IPS DF 6.9 (cell line): ENCODE results near the gene ACSF2.

Experiments
- DNase-seq: peaks from one replicate; pipeline ENCODE4 v3.0.0-alpha.2; 2013; ENCODE audit warnings: low read depth, low spot score
- H3K27ac ChIP-seq: one replicate; pipeline ENCODE4 v1.5.1; 2013; ENCODE audit warnings: low read length, control low read depth
- H3K27me3 ChIP-seq: 2 replicates; pipeline ENCODE4 v1.6.1; 2013; ENCODE audit warnings: mild to moderate bottlenecking, low read length; ENCODE audit not compliant: control insufficient read depth, insufficient read depth
- H3K36me3 ChIP-seq: 2 replicates; pipeline ENCODE4 v1.6.1; 2013; ENCODE audit warnings: low read length; ENCODE audit not compliant: control insufficient read depth, insufficient read depth
- H3K4me1 ChIP-seq: 2 replicates; pipeline ENCODE4 v1.6.1; 2013; ENCODE audit warnings: low read length; ENCODE audit not compliant: control insufficient read depth, insufficient read depth
- H3K4me3 ChIP-seq: 2 replicates; pipeline ENCODE4 v1.5.1; 2013; ENCODE audit warnings: mild to moderate bottlenecking, low read length
- H3K9me3 ChIP-seq: 2 replicates; pipeline ENCODE4 v1.6.1; 2013; ENCODE audit warnings: low read length, inconsistent platforms; ENCODE audit not compliant: control insufficient read depth, insufficient read depth
- WGBS: extraction: QIAGEN DNeasy Blood & Tissue Kit; methylation state at CpG from one replicate; pipeline ENCODE4 v1.1.7; 2013; ENCODE audit warnings: mixed read lengths, missing lambda C conversion rate; ENCODE audit not compliant: insufficient read length, insufficient coverage; 5-methylcytosine and 5-hydroxymethylcytosine counted together

The ACSF2 gene

GRCh38 chr17:50425682-50426471, at the start of gene ACSF2:
Gene ACSF2, plus strand, starts transcription at chr17:50426218. Its CDS starts 44 bp downstream, at chr17:50426262.
- H3K27me3 ChIP-seq: no peaks in the 10 kb centered on the region
- no peaks in the 10 kb centered on the region for H3K9me3 ChIP-seq
- no peak for DNase-seq
- peak within 1 kb of the TSS; percentile 41; the same call in 1 of the 2 replicates for H3K4me3 ChIP-seq
- peaks cover 4% of the 10 kb centered on the region; the same call in 1 of the 2 replicates for H3K4me1 ChIP-seq
- no CpG with 5 or more reads among the region's 70 CpGs for WGBS
- no peaks in the 10 kb centered on the region for H3K36me3 ChIP-seq
- no peak within 1 kb of the TSS for H3K27ac ChIP-seq

GRCh38 chr17:50379351-50380132, 46.5 kb upstream of the ACSF2 start:
- H3K36me3 ChIP-seq: peaks cover 22% of the 10 kb centered on the region

GRCh38 chr17:50380369-50381259, 45.4 kb upstream of the ACSF2 start:
- Histone ChIP-seq H3K27me3 (no peaks in the 10 kb centered on the region), H3K36me3 (peaks cover 25% of the 10 kb centered on the region), H3K4me3 (no peak overlapping the region), H3K9me3 (no peaks in the 10 kb centered on the region), H3K4me1 (no peaks in the 10 kb centered on the region), H3K27ac (no peak overlapping the region)
- no CpG with 5 or more reads among the region's 13 CpGs for WGBS
- no peak for DNase-seq

More at GRCh38 chr17:50379351-50380132, 46.5 kb upstream of the ACSF2 start:
- Histone ChIP-seq H3K9me3 (no peaks in the 10 kb centered on the region), H3K27me3 (no peaks in the 10 kb centered on the region), H3K4me3 (no peak overlapping the region), H3K27ac (no peak overlapping the region), H3K4me1 (no peaks in the 10 kb centered on the region)
- WGBS: no CpG with 5 or more reads among the region's 6 CpGs
- DNase-seq: no peak

- peaks cover 23% of the 10 kb centered on the region for H3K36me3 ChIP-seq
- DNase-seq: no peak
- H3K27ac ChIP-seq: no peak overlapping the region
- H3K4me3 ChIP-seq: no peak overlapping the region
- WGBS: no CpG with 5 or more reads among the region's 7 CpGs
- H3K9me3 ChIP-seq: no peaks in the 10 kb centered on the region
- no peaks in the 10 kb centered on the region for H3K27me3 ChIP-seq
- no peaks in the 10 kb centered on the region for H3K4me1 ChIP-seq
Observed at GRCh38 chr17:50381260-50381815, 44.7 kb upstream of the ACSF2 start.

- Histone ChIP-seq H3K36me3 (peaks cover 26% of the 10 kb centered on the region), H3K27ac (no peak overlapping the region), H3K9me3 (no peaks in the 10 kb centered on the region), H3K27me3 (no peaks in the 10 kb centered on the region), H3K4me1 (no peaks in the 10 kb centered on the region), H3K4me3 (no peak overlapping the region)
- WGBS: no CpG with 5 or more reads among the region's 3 CpGs
- DNase-seq: no peak
Observed at GRCh38 chr17:50381920-50382319, 44.1 kb upstream of the ACSF2 start.

- Histone ChIP-seq H3K4me3 (no peak overlapping the region), H3K36me3 (peaks cover 33% of the 10 kb centered on the region), H3K4me1 (no peaks in the 10 kb centered on the region), H3K9me3 (no peaks in the 10 kb centered on the region), H3K27me3 (no peaks in the 10 kb centered on the region), H3K27ac (no peak overlapping the region)
- no CpG with 5 or more reads among the region's 12 CpGs for WGBS
- no peak for DNase-seq
Observed at GRCh38 chr17:50382931-50383330, 43.1 kb upstream of the ACSF2 start.

- Histone ChIP-seq H3K27me3 (no peaks in the 10 kb centered on the region), H3K4me1 (no peaks in the 10 kb centered on the region), H3K36me3 (peaks cover 40% of the 10 kb centered on the region), H3K27ac (no peak overlapping the region), H3K9me3 (no peaks in the 10 kb centered on the region), H3K4me3 (no peak overlapping the region)
- no peak for DNase-seq
- no CpG with 5 or more reads among the region's 3 CpGs for WGBS
Observed at GRCh38 chr17:50386510-50386909, 39.5 kb upstream of the ACSF2 start.

GRCh38 chr17:50388728-50389127, 37.3 kb upstream of the ACSF2 start:
- WGBS: no CpG with 5 or more reads among the region's 3 CpGs
- H3K27me3 ChIP-seq: no peaks in the 10 kb centered on the region
- H3K27ac ChIP-seq: no peak overlapping the region
- no peak overlapping the region for H3K4me3 ChIP-seq
- H3K36me3 ChIP-seq: peaks cover 53% of the 10 kb centered on the region
- DNase-seq: no peak
- no peaks in the 10 kb centered on the region for H3K9me3 ChIP-seq
- H3K4me1 ChIP-seq: no peaks in the 10 kb centered on the region

- Histone ChIP-seq H3K27ac (no peak overlapping the region), H3K4me3 (no peak overlapping the region), H3K4me1 (no peaks in the 10 kb centered on the region), H3K36me3 (peaks cover 53% of the 10 kb centered on the region; the same call in 1 of the 2 replicates), H3K9me3 (no peaks in the 10 kb centered on the region), H3K27me3 (no peaks in the 10 kb centered on the region)
- DNase-seq: no peak
- no CpG with 5 or more reads among the region's 6 CpGs for WGBS
Observed at GRCh38 chr17:50389534-50389933, 36.5 kb upstream of the ACSF2 start.

- WGBS: no CpG with 5 or more reads among the region's 6 CpGs
- H3K9me3 ChIP-seq: no peaks in the 10 kb centered on the region
- no peaks in the 10 kb centered on the region for H3K27me3 ChIP-seq
- no peak overlapping the region for H3K27ac ChIP-seq
- H3K4me3 ChIP-seq: no peak overlapping the region
- DNase-seq: no peak
- peaks cover 42% of the 10 kb centered on the region; the same call in 1 of the 2 replicates for H3K36me3 ChIP-seq
- H3K4me1 ChIP-seq: no peaks in the 10 kb centered on the region
Observed at GRCh38 chr17:50392621-50393020, 33.4 kb upstream of the ACSF2 start.
